CD1c-positive myeloid dendritic cell (primary cell): ENCODE data around the gene PSMD1.
"Not testable (repeated sequence)": the region's sequence is repeated elsewhere in the genome, so short reads cannot be mapped to it uniquely, and the experiment has no call there.

ENCODE experiments used
- DNase-seq: peaks from one replicate; pipeline ENCODE4 v3.0.0-alpha.2; 2016; ENCODE audit errors: extremely low spot score

The PSMD1 gene

GRCh38 chr2:231115651-231116050, 59.0 kb downstream of the PSMD1 start:
- no peak for DNase-seq

GRCh38 chr2:231117148-231117547, 60.5 kb downstream of the PSMD1 start:
- DNase-seq = no peak

GRCh38 chr2:231117922-231118613, 61.4 kb downstream of the PSMD1 start:
- DNase-seq = no peak

GRCh38 chr2:231118614-231118942, 61.9 kb downstream of the PSMD1 start:
- DNase-seq = no peak

GRCh38 chr2:231123362-231123898, 66.8 kb downstream of the PSMD1 start:
- DNase-seq = no peak

- no peak for DNase-seq
Measured at GRCh38 chr2:231124838-231125568, 68.3 kb downstream of the PSMD1 start, which contains the start of gene HTR2B. TSS of gene HTR2B (minus strand) at chr2:231125042. CDS start at chr2:231123764, 1,278 bp downstream.

GRCh38 chr2:231126123-231126522, 69.5 kb downstream of the PSMD1 start:
- no peak for DNase-seq

- no peak for DNase-seq
Measured at GRCh38 chr2:231127480-231127879, 70.8 kb downstream of the PSMD1 start.

GRCh38 chr2:231127936-231128335, 71.3 kb downstream of the PSMD1 start:
- no peak for DNase-seq

- DNase-seq = no peak
Measured at GRCh38 chr2:231128541-231128940, 71.9 kb downstream of the PSMD1 start.

- DNase-seq = no peak
Measured at GRCh38 chr2:231129216-231129615, 72.5 kb downstream of the PSMD1 start.

GRCh38 chr2:231130336-231131056, 73.8 kb downstream of the PSMD1 start:
- no peak for DNase-seq

- DNase-seq = no peak
Measured at GRCh38 chr2:231132129-231132528, 75.5 kb downstream of the PSMD1 start.

- no peak for DNase-seq
Measured at GRCh38 chr2:231133365-231134099, 76.9 kb downstream of the PSMD1 start.

- peak; percentile 62 for DNase-seq
Measured at GRCh38 chr2:231134910-231135655, 78.4 kb downstream of the PSMD1 start.

- DNase-seq = no peak
Measured at GRCh38 chr2:231138699-231139098, 82.0 kb downstream of the PSMD1 start.

- no peak for DNase-seq
Measured at GRCh38 chr2:231139796-231140195, 83.1 kb downstream of the PSMD1 start.

GRCh38 chr2:231140808-231141207, 84.1 kb downstream of the PSMD1 start:
- not testable (repeated sequence) for DNase-seq

- DNase-seq = no peak
Measured at GRCh38 chr2:231144896-231145295, 88.2 kb downstream of the PSMD1 start.

GRCh38 chr2:231146665-231147064, 90.0 kb downstream of the PSMD1 start:
- no peak for DNase-seq
